ENCODE results near the gene ATG16L1. TPM values are rescaled to one million over a fixed set of nuclear protein-coding genes. Genes with fewer than 3 reads are reported as not detected.

ATG16L1 gene
- total and polyA plus RNA-seq, 2 of the 4 experiments (the other 2 are of a cell fraction), result 20.0 to 26.2 TPM

DNA sequence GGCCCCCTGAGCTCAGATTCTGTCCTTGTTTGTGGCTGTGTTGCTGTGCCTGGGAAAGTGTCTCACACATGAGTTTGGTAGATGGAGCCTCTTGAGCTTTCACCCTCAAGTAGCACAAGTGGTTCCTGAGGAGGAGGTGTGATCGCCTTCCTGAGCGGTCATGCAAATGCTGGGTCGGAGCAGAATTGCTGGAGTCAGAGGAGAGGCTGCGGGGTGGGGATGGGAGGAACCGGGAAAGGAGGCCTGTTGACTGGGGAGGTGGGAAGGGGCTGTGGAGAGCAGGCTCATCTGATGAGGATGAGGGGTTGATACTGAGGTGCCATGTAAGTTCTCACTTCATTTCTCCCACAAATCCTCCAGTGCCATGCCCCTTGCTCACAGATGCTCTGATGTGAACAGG lies 48.4 kb upstream of the ATG16L1 start:
- 63% methylated on average over 2 of the region's 5 CpGs; no CpG with 5 or more reads in 1 of the 2 experiments for WGBS, 2 experiments (ENCODE audit: extremely low coverage in 2 of 2, insufficient read length in 1 of 2)
- no peaks in the 10 kb centered on the region for H3K36me3 ChIP-seq (ENCODE audit: control insufficient read depth, insufficient read depth, low read length)
- CTCF ChIA-PET, result no interaction called here
- H2BK15ac ChIP-seq (ENCODE audit: low read depth, low read length), result no peak overlapping the region
- H3K14ac ChIP-seq (replicated peaks; ENCODE audit: low read depth, low read length), result no peak overlapping the region
- dilution Hi-C loops (cut with HindIII; ENCODE audit: low sequenced_read_pairs, unreplicated experiment), result no loop called here
- H2AFZ ChIP-seq (replicated peaks; ENCODE audit: low read length, poor library complexity), result no peak overlapping the region
- H2BK120ac ChIP-seq (ENCODE audit: low read depth, low read length), result no peak overlapping the region
- no peak overlapping the region for H2BK20ac ChIP-seq (ENCODE audit: low read depth, low read length)
- H3K56ac ChIP-seq (ENCODE audit: extremely low read depth, insufficient read depth, low read length), result no peak overlapping the region
- no peak for DNase-seq
- no peak overlapping the region for H3K4me3 ChIP-seq (ENCODE audit: insufficient read depth, low read depth, low read length)
- no peaks in the 10 kb centered on the region for H3K4me1 ChIP-seq (ENCODE audit: control insufficient read depth, insufficient read depth, low read length)
- H4K20me1 ChIP-seq (ENCODE audit: insufficient read depth, low read length), result no peaks in the 10 kb centered on the region
- H3K9me1 ChIP-seq (ENCODE audit: insufficient read depth, low read length), result no peaks in the 10 kb centered on the region
- no peak overlapping the region for H2BK5ac ChIP-seq (ENCODE audit: low read depth, low read length, poor library complexity, severe bottlenecking)
- peaks cover 10% of the 10 kb centered on the region for H3K9me3 ChIP-seq (ENCODE audit: control insufficient read depth, insufficient read depth, low read length)
- TF ChIP-seq RAD21 (IDR thresholded peaks at IDR 0.05; ENCODE audit: low read length) (no peak), FOS (IDR thresholded peaks at IDR 0.05; ENCODE audit: low read depth, low read length) (no peak), RFX5 (IDR thresholded peaks at IDR 0.05; ENCODE audit: low read depth, low read length) (no peak)
- ATAC-seq (ENCODE audit: low read depth), result no peak
- no TSS peak for BruUV-seq (replicated peaks)
- no peak overlapping the region for H3K4me2 ChIP-seq (ENCODE audit: low read depth, low read length)
- H4K5ac ChIP-seq (ENCODE audit: low read depth, low read length), result no peak overlapping the region
- in situ Hi-C loops (cut with MboI; ENCODE audit: low sequenced_read_pairs), result no loop called here
- H3K27me3 ChIP-seq (ENCODE audit: control insufficient read depth, insufficient read depth, low read length), result peaks cover 28% of the 10 kb centered on the region; the same call in 1 of the 2 replicates
- no peaks in the 10 kb centered on the region for H3K79me1 ChIP-seq (ENCODE audit: low read depth in 1 of 2, low read length in 2 of 2)
- no peak overlapping the region for H2AK9ac ChIP-seq (replicated peaks; ENCODE audit: low read depth, low read length, poor library complexity)
- no peak overlapping the region for H3K4ac ChIP-seq (ENCODE audit: low read depth, low read length)
- intact Hi-C loops (cut with micrococcal nuclease), result no loop called here
- H4K91ac ChIP-seq (ENCODE audit: insufficient read depth, low read depth, low read length), result no peak overlapping the region
- no peak overlapping the region for H3K18ac ChIP-seq (ENCODE audit: low read depth, low read length)
- POLR2A ChIA-PET (ENCODE audit: unreplicated experiment), result no interaction called here
- no peak overlapping the region for H3K27ac ChIP-seq (ENCODE audit: insufficient read depth, low read length)
- H4K8ac ChIP-seq (ENCODE audit: low read depth in 2 of 2, low read length in 2 of 2), result no peak overlapping the region
- H2AK5ac ChIP-seq (ENCODE audit: low read depth, low read length), result no peak overlapping the region
- no peak overlapping the region for H3K9ac ChIP-seq (ENCODE audit: low read depth, low read length)
- H3K23ac ChIP-seq (ENCODE audit: low read depth, low read length), result no peak overlapping the region

Data from IMR-90 (cell line).